ENCODE results near the gene ARHGAP19. TPM values are rescaled to one million over a fixed set of nuclear protein-coding genes. Genes with fewer than 3 reads are reported as not detected.

ARHGAP19 gene
- total RNA-seq, 1 experiment from 2014 or later, result 33.2 TPM

DNA sequence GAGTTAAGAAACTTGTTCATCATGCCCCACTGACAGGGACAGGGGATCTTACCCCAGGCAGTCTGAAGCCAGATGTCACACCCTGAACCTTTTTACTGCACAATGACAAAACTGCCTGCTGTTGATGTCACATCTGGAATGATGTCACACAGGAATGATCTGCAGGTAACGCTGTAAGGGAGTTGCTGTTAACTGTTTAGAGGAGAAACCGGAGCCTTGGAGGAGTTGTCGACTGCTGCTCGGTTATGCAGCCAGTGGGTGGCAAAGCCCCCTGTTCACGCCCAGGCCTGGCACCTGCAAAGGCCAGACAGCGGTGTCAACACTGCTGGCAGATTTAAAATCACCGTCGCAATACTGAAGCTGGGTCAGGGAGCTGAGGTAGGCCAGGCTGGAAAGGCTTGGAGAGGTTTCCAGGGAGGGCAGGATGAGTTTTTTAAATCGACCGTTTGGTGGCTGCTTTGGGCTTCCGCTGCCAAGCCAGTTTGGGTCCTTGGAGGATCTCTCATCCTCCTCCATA, 96.7 kb downstream of the ARHGAP19 start:
- Histone ChIP-seq H2BK5ac (ENCODE audit: insufficient read length, low read length) (no peak overlapping the region), H2BK15ac (ENCODE audit: low read depth, low read length) (no peak overlapping the region), H3K27me3 (ENCODE audit: insufficient read depth, low read length) (peaks cover 5% of the 10 kb centered on the region; the same call in 1 of the 2 replicates), H3K4me2 (ENCODE audit: insufficient read depth, insufficient read length, low read length) (peak overlapping the region; percentile 65), H3K79me2 (ENCODE audit: insufficient read depth, low read length) (no peaks in the 10 kb centered on the region), H3K56ac (ENCODE audit: insufficient read length, low read depth, low read length) (no peak overlapping the region), H3K23ac (ENCODE audit: insufficient read length, low read depth, low read length) (no peak overlapping the region), H3K4ac (ENCODE audit: low read depth, low read length) (no peak overlapping the region), H3K27ac (ENCODE audit: insufficient read length, low read depth, low read length) (no peak overlapping the region), H4K91ac (ENCODE audit: insufficient read length, low read depth, low read length) (no peak overlapping the region), H3K23me2 (ENCODE audit: insufficient read length, low read depth, low read length, poor library complexity, severe bottlenecking) (peaks cover 6% of the 10 kb centered on the region), H3K9ac (ENCODE audit: extremely low read depth, insufficient read length, low read length) (no peak overlapping the region), H2BK12ac (ENCODE audit: insufficient read length, low read depth, low read length) (no peak overlapping the region), H3T11ph (ENCODE audit: low read length) (no peak overlapping the region), H3K14ac (ENCODE audit: insufficient read depth, low read length) (no peak overlapping the region), H3K79me1 (ENCODE audit: insufficient read depth, low read depth, low read length, poor library complexity, severe bottlenecking) (no peaks in the 10 kb centered on the region), H2AFZ (ENCODE audit: low read length) (peak overlapping the region; percentile 26), H3K18ac (ENCODE audit: insufficient read length, low read depth, low read length) (no peak overlapping the region), H3K9me3 (ENCODE audit: control insufficient read depth, low read depth, low read length) (no peaks in the 10 kb centered on the region), H4K20me1 (ENCODE audit: control insufficient read depth, insufficient read depth, insufficient read length) (no peaks in the 10 kb centered on the region), H4K5ac (ENCODE audit: insufficient read length, low read depth, low read length) (no peak overlapping the region), H2AK5ac (ENCODE audit: insufficient read length, low read length) (no peak overlapping the region), H4K8ac (replicated peaks; ENCODE audit: insufficient read length, low read depth, low read length) (no peak overlapping the region), H2BK120ac (ENCODE audit: low read depth, low read length, poor library complexity, severe bottlenecking) (no peak overlapping the region), H3K4me1 (ENCODE audit: insufficient read depth, low read length) (no peaks in the 10 kb centered on the region; the same call in 1 of the 2 replicates), H2BK20ac (ENCODE audit: low read depth, low read length, poor library complexity, severe bottlenecking) (no peak overlapping the region)
- Mint-ChIP-seq H3K9me3 (no peaks in the 10 kb centered on the region), H3K27ac (no peak overlapping the region), H3K36me3 (ENCODE audit: insufficient read depth in 1 of 3, low read depth in 3 of 3) (no peaks in the 10 kb centered on the region), H3K4me1 (peaks cover 13 to 15% of the 10 kb centered on the region in 2 experiments), H3K27me3 (ENCODE audit: low read depth) (peaks cover 47% of the 10 kb centered on the region), H3K4me3 (peak overlapping the region; percentile 74 to 83)
- TF ChIP-seq, protein P1, sequence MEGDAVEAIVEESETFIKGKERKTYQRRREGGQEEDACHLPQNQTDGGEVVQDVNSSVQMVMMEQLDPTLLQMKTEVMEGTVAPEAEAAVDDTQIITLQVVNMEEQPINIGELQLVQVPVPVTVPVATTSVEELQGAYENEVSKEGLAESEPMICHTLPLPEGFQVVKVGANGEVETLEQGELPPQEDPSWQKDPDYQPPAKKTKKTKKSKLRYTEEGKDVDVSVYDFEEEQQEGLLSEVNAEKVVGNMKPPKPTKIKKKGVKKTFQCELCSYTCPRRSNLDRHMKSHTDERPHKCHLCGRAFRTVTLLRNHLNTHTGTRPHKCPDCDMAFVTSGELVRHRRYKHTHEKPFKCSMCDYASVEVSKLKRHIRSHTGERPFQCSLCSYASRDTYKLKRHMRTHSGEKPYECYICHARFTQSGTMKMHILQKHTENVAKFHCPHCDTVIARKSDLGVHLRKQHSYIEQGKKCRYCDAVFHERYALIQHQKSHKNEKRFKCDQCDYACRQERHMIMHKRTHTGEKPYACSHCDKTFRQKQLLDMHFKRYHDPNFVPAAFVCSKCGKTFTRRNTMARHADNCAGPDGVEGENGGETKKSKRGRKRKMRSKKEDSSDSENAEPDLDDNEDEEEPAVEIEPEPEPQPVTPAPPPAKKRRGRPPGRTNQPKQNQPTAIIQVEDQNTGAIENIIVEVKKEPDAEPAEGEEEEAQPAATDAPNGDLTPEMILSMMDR (conservative IDR thresholded peaks at IDR 0.05), result no peak
- WGBS (ENCODE audit: extremely low coverage, insufficient read length, low lambda C conversion rate), result no CpG with 5 or more reads among the region's 11 CpGs
- no peak for DNase-seq
